Epithelial cell of esophagus (primary cell): ENCODE measurements around the gene UBC.
"Not testable (repeated sequence)": the region's sequence is repeated elsewhere in the genome, so short reads cannot be mapped to it uniquely, and the experiment has no call there.

Source experiments
- DNase-seq: peaks from one replicate; pipeline ENCODE4 v3.0.0; 2010; ENCODE audit warnings: low read depth
- H3K4me3 ChIP-seq: 2 replicates; pipeline ENCODE4 v1.5.1; 2011; ENCODE audit warnings: mild to moderate bottlenecking, low read length, control low read depth
- CTCF ChIP-seq: IDR thresholded peaks from 2 replicates; pipeline ENCODE4 v1.5.1; 2011; ENCODE audit warnings: low read depth, mild to moderate bottlenecking, low read length, control low read depth, inconsistent platforms; ENCODE audit not compliant: insufficient read depth; ENCODE audit errors: missing control alignments

Gene UBC

DNA sequence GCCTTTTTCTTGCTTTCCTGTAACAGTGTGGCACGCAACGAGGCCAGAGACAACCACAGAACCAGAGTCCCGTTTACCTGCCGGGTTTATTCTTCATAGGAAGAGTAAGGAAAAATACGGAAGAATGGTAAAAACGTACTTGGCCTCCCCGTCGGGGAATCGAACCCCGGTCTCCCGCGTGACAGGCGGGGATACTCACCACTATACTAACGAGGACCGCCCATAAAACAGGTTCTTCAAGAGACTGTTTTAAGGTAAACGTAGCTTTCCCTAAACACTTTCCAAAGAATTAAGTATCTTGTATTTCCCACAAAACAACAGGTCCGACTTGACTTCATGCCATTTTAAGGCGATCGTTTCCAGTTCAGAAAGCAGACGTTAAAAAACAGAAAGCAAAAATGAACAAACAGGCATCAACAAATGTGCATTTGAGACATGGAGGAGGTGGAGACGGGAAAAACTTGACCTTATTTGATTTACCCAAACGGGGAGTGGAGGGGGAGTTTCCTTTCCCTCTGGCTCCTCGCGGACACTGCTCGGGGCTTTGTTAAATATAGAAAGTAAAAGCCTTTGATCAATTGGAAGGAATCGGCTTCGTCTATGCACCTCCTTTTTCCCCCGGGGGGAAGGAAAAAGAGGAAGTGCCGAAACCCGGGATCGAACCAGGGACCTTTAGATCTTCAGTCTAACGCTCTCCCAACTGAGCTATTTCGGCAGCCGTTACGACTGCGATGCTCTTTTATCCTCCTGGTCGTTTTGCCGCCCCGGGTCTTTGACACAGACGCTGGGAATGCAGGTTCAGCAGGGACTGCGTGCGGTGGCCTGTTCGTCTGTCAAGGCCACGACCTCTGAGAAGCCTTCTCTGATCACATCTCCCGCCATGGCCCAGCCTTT, 13.0 kb upstream of the UBC start:
- TF ChIP-seq CTCF = no peak
- H3K4me3 ChIP-seq = peak overlapping the region; percentile 86
- peak; percentile 90 for DNase-seq

- H3K4me3 ChIP-seq, DNase-seq: not testable (repeated sequence)
Observed at GRCh38 chr12:124925782-124926181, 11.3 kb upstream of the UBC start.

DNA sequence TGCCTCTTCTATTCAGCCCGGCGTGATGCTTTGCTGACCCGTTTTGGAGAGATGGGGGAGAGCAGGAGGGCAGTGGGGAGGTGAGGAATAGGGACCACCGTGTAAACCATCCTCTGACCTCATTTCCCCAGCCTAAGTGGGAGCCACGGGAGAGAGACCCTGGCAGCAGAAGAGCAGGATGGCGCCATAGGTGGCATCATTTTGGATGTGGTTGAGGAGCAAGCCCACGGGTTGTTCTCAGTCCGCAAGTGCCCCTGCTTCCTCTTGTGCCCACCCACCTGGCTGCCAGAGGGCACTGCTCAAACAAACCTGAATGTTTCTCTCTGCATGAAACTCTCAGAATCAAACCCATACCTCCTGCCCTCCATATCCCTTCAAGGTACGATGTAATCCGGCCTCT, 10.7 kb upstream of the UBC start:
- TF ChIP-seq CTCF = no peak
- DNase-seq = no peak
- H3K4me3 ChIP-seq = no peak overlapping the region

DNA sequence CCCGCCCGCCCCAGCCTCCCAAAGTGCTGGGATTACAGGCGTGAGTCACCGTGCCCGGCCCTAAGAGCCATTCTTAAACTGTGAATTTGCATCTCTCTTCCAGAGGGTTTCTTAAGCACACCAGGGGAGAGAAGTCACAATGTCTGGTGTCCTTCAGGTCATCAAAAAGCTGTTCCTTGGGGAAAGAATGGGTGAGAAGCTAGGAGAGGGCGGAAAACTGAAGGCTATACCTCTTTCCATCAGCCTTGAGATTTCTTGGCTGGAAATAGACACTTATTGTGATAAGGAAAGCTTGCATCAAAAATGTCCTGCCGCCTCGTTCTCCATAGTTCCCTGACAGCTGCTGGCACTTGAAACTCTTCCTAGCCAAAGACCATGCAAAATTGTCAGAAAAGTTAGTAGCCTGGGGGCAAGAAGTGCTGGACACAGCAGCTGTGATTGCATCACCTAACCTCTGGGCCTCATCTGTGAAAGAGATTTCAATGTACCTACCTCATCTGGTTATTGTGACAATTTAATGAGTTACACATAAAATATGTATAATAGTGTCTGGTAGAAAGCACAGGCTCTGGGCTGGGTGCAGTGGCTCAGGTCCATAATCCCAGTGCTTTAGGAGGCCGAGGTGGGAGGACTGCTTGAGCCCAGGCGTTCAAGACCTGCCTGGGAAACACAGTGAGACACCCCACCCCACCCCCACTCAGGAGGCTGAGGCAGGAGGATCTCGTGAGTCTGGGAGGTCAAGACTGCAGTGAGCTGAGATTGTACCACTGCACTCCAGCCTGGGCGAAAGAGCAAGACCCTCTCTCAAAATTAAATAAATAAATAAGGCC, 9.7 kb upstream of the UBC start:
- H3K4me3 ChIP-seq = no peak overlapping the region
- TF ChIP-seq CTCF = no peak
- peak; percentile 84 for DNase-seq

DNA sequence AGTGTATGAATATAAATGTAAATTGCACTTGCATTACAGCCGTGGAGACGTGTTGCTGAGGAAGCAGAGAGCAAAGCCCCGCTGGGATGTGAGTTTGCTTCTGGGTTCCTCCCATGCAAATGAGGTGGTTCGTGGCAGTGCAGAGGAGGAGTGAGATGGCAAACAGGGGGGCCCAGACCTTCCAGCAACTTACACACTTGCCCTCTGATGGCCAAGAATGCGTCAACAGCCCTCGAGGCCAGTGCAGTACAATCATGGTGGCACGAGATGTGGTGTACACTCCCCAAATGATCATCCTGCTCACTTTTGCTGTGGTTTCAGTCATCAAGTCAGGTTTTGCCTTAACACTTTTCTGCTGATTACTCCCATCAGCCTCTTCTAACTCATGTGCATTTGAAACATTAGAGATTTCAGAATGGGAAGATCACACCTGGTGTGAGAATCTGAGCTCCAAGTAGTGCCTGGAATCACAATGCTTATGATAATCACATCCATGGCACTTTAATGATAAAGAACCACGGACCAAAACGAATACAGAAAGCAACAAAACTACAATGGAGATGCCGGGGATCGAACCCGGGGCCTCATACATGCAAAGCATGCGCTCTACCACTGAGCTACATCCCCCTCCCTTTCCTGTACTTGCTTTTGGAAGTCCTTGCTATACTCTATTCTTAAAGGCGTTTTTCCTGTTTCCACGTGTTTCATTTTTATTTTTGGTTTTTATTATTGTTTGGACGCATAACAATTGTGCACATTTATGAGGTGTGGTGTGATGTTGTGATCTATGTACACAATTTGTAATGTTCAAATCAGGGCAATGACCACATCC, 7.0 kb upstream of the UBC start:
- peak; percentile 81 for DNase-seq
- H3K4me3 ChIP-seq = peak overlapping the region; percentile 0
- TF ChIP-seq CTCF = no peak

DNA sequence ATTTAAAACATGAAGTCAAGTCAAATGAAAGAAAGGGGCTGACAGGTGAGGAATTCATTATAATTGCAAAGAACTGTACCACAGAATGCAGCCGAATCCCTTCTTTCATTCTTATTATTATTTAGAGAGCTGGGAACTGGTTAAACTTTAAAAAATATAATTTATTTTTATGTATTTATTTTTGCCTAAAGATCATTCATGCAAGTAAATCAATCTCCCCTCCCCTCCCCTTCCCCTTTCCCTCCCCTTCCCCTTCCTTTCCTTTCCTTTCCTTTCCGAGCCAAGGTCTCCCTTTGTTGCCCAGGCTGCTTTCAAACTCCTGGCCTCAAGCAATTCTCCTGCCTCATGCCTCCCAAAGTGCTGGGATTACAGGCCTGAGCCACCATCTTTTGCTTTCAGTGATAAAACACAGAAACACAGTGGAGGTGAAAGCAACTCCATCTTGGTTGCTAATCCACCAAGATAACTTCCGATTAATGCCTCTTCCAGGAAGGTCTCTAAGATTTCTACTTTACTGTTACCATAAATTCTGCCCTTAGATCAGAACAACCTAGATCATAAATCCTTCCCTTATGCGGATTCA, 6.0 kb upstream of the UBC start:
- H3K4me3 ChIP-seq = no peak overlapping the region
- no peak for TF ChIP-seq CTCF

More for the DNA sequence above, 6.0 kb upstream of the UBC start:
- no peak for DNase-seq
